DOHH2 (cell line): Measurements from ENCODE around the gene DNMBP.
"Not testable (repeated sequence)": the region's sequence is repeated elsewhere in the genome, so short reads cannot be mapped to it uniquely, and the experiment has no call there.

ENCODE experiments used
- H3F3A ChIP-seq: fragments of 200-600 bp; sonication (generic), shearing (Covaris generic); 2 replicates; pipeline ENCODE4 v1.6.0; 2016; ENCODE audit warnings: antibody characterized with exemption, mild to moderate bottlenecking; ENCODE audit not compliant: control insufficient read depth, insufficient read depth
- H3K27ac ChIP-seq: fragments of 200-600 bp; sonication (generic); 2 replicates; pipeline ENCODE4 v1.5.1; 2014; ENCODE audit warnings: low read depth, mild to moderate bottlenecking, low read length, moderate library complexity
- H3K27me3 ChIP-seq: fragments of 200-600 bp; sonication (generic); 2 replicates; pipeline ENCODE4 v1.6.1; 2014; ENCODE audit warnings: mild to moderate bottlenecking, low read length, mixed read lengths; ENCODE audit not compliant: control insufficient read depth
- H3K36me3 ChIP-seq: fragments of 200-600 bp; sonication (generic); 2 replicates; pipeline ENCODE4 v1.6.1; 2014; ENCODE audit warnings: mild to moderate bottlenecking, low read length, moderate library complexity, mixed read lengths; ENCODE audit not compliant: control insufficient read depth
- H3K4me1 ChIP-seq: fragments of 200-600 bp; sonication (generic); 2 replicates; pipeline ENCODE4 v1.6.1; 2014; ENCODE audit warnings: mild to moderate bottlenecking, low read length, mixed read lengths; ENCODE audit not compliant: control insufficient read depth
- H3K4me2 ChIP-seq: fragments of 200-600 bp; sonication (generic); 2 replicates; pipeline ENCODE4 v1.6.0; 2014; ENCODE audit warnings: mild to moderate bottlenecking, low read length, moderate library complexity
- H3K4me3 ChIP-seq: fragments of 200-600 bp; sonication (generic); 2 replicates; pipeline ENCODE4 v1.5.1; 2014; ENCODE audit warnings: mild to moderate bottlenecking, low read length, mixed read lengths
- H3K79me2 ChIP-seq: fragments of 200-600 bp; sonication (generic); 2 replicates; pipeline ENCODE4 v1.6.1; 2014; ENCODE audit warnings: mild to moderate bottlenecking, low read length, mixed read lengths; ENCODE audit not compliant: control insufficient read depth
- H3K9me2 ChIP-seq: fragments of 200-600 bp; sonication (generic); replicated peaks from 2 replicates; pipeline ENCODE4 v1.6.1; 2014; ENCODE audit warnings: mild to moderate bottlenecking, low read length, mixed read lengths; ENCODE audit not compliant: control insufficient read depth
- H3K9me3 ChIP-seq: fragments of 200-600 bp; sonication (generic); 2 replicates; pipeline ENCODE4 v1.6.1; 2014; ENCODE audit warnings: antibody characterized with exemption, low read length, mixed read lengths; ENCODE audit not compliant: control insufficient read depth, insufficient read depth
- H4K20me1 ChIP-seq: fragments of 200-600 bp; sonication (generic); 2 replicates; pipeline ENCODE4 v1.6.0; 2014; ENCODE audit warnings: low read depth, mild to moderate bottlenecking, antibody characterized with exemption, low read length, moderate library complexity; ENCODE audit not compliant: control insufficient read depth, insufficient read depth
- EZH2phosphoT487 ChIP-seq: fragments of 200-600 bp; sonication (generic); IDR thresholded peaks from 2 replicates; pipeline ENCODE4 v1.6.1; 2017; ENCODE audit warnings: borderline replicate concordance, mild to moderate bottlenecking, antibody characterized with exemption, low read length, moderate library complexity, mixed read lengths
- TF ChIP-seq, protein P1 (sequence below): fragments of 200-600 bp; sonication (generic); IDR thresholded peaks from one replicate; pipeline ENCODE4 v1.5.1; 2014; ENCODE audit warnings: antibody characterized with exemption, mild to moderate bottlenecking, low read depth, low read length; ENCODE audit not compliant: poor library complexity, severe bottlenecking

Gene DNMBP

GRCh38 chr10:99906470-99906869 lies 103.3 kb downstream of the DNMBP start:
- H3K4me2 ChIP-seq, result no peak overlapping the region
- H3F3A ChIP-seq, result no peaks in the 10 kb centered on the region; the same call in 1 of the 2 replicates
- H3K27me3 ChIP-seq, result no peaks in the 10 kb centered on the region
- H3K27ac ChIP-seq, result no peak overlapping the region
- no peaks in the 10 kb centered on the region for H4K20me1 ChIP-seq
- no peaks in the 10 kb centered on the region for H3K9me2 ChIP-seq
- H3K4me3 ChIP-seq, result no peak overlapping the region
- peaks cover 15% of the 10 kb centered on the region for H3K79me2 ChIP-seq
- H3K4me1 ChIP-seq, result no peaks in the 10 kb centered on the region
- peaks cover 77% of the 10 kb centered on the region for H3K36me3 ChIP-seq
- TF ChIP-seq, protein P1, sequence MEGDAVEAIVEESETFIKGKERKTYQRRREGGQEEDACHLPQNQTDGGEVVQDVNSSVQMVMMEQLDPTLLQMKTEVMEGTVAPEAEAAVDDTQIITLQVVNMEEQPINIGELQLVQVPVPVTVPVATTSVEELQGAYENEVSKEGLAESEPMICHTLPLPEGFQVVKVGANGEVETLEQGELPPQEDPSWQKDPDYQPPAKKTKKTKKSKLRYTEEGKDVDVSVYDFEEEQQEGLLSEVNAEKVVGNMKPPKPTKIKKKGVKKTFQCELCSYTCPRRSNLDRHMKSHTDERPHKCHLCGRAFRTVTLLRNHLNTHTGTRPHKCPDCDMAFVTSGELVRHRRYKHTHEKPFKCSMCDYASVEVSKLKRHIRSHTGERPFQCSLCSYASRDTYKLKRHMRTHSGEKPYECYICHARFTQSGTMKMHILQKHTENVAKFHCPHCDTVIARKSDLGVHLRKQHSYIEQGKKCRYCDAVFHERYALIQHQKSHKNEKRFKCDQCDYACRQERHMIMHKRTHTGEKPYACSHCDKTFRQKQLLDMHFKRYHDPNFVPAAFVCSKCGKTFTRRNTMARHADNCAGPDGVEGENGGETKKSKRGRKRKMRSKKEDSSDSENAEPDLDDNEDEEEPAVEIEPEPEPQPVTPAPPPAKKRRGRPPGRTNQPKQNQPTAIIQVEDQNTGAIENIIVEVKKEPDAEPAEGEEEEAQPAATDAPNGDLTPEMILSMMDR, result no peak
- H3K9me3 ChIP-seq, result no peaks in the 10 kb centered on the region

DNA sequence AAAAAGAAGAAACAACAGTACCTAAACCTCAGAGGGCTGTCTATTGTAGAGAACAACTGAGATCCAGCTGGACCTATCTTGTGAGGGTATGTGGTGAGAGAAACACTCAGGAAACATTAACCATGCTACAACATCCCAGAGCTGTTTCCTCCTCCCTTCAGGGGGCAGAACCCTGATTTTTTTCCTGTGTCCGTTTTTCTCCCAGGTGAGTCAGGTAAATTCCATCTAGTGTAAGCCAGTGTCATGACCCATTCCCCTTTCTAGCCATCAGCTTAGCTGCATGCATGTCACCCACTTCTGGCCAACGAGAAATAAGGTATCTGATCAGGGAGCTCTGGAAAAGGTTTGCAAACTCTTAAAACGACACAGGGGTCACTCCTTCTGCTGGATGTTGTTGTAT lies 103.8 kb downstream of the DNMBP start:
- no peak overlapping the region for H3K4me2 ChIP-seq
- peaks cover 12% of the 10 kb centered on the region for H3K79me2 ChIP-seq

DNA sequence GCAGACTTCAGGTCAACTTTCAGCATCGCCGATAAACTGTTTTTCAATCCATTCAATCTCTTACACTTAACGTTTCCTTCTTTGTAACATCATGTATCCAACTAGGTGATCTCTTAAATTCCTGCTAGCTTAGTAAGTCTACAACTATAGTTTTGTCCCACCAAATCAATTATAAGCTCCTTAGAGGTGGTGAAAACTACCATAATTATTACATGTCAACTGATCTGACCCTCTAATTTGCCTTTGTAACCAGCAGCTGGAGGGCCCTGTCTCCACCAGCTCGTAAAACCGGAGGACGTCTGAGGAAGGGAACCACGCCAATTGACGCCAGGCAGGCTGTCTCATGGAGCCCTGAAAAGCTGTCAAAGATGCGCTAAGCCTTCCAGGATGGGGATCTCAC lies 113.9 kb downstream of the DNMBP start:
- Histone ChIP-seq H3K79me2 (no peaks in the 10 kb centered on the region), H3K27me3 (no peaks in the 10 kb centered on the region), H3K27ac (no peak overlapping the region), H3K4me3 (no peak overlapping the region), H3K36me3 (peaks cover 78% of the 10 kb centered on the region), H3F3A (no peaks in the 10 kb centered on the region), H3K9me3 (no peaks in the 10 kb centered on the region), H3K4me1 (no peaks in the 10 kb centered on the region), H3K9me2 (no peaks in the 10 kb centered on the region), H3K4me2 (no peak overlapping the region), H4K20me1 (no peaks in the 10 kb centered on the region)
- TF ChIP-seq, protein P1, result no peak
- no peak for TF ChIP-seq EZH2phosphoT487

More for the DNA sequence above, 103.8 kb downstream of the DNMBP start:
- Histone ChIP-seq H3K9me3 (no peaks in the 10 kb centered on the region), H3K27me3 (no peaks in the 10 kb centered on the region), H3K27ac (no peak overlapping the region), H3K4me1 (no peaks in the 10 kb centered on the region), H3F3A (no peaks in the 10 kb centered on the region; the same call in 1 of the 2 replicates), H3K4me3 (no peak overlapping the region), H4K20me1 (no peaks in the 10 kb centered on the region), H3K9me2 (no peaks in the 10 kb centered on the region), H3K36me3 (peaks cover 77% of the 10 kb centered on the region)
- TF ChIP-seq, protein P1, result no peak
- no peak for TF ChIP-seq EZH2phosphoT487

DNA sequence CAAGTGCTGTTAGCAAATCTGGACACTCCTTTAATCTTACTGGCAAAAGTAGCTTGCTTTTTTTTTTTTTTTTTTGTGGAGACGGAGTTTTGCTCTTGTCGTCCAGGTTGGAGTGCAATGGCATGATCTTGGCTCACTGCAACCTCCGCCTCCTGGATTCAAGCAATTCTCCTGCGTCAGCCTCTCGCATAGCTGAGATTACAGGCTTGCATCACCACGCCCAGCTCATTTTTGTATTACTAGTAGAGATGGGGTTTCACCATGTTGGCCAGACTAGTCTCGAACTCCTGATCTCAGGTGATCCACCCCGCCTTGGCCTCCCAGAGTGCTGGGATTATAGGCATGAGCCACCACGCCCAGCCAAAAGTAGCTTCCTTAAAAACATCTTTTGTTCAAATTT lies 114.7 kb downstream of the DNMBP start:
- H3K79me2 ChIP-seq, H3K9me3 ChIP-seq, H3F3A ChIP-seq, H3K4me2 ChIP-seq, H3K4me1 ChIP-seq, H4K20me1 ChIP-seq, H3K4me3 ChIP-seq, H3K27ac ChIP-seq, H3K27me3 ChIP-seq, H3K9me2 ChIP-seq: not testable (repeated sequence)
- H3K36me3 ChIP-seq, result peaks cover 78% of the 10 kb centered on the region
